GM18502 (cell line): ENCODE measurements around the gene BCAP29.

ENCODE experiments used
- ATAC-seq: cut with Tn5 transposase; IDR thresholded peaks from one replicate; pipeline ENCODE4 v1.9.1; 2021; ENCODE audit warnings: mild to moderate bottlenecking; ENCODE audit not compliant: unreplicated experiment, poor library complexity

The BCAP29 gene

GRCh38 chr7:107581387-107582013, 1.5 kb downstream of the BCAP29 start:
- no peak for ATAC-seq

- ATAC-seq, result no peak
These were observed 2.8 kb downstream of the BCAP29 start for GRCh38 chr7:107582875-107583274.

GRCh38 chr7:107584716-107585115, 4.7 kb downstream of the BCAP29 start:
- no peak for ATAC-seq

- ATAC-seq, result no peak
These were observed 8.6 kb downstream of the BCAP29 start for GRCh38 chr7:107588529-107589130.

DNA sequence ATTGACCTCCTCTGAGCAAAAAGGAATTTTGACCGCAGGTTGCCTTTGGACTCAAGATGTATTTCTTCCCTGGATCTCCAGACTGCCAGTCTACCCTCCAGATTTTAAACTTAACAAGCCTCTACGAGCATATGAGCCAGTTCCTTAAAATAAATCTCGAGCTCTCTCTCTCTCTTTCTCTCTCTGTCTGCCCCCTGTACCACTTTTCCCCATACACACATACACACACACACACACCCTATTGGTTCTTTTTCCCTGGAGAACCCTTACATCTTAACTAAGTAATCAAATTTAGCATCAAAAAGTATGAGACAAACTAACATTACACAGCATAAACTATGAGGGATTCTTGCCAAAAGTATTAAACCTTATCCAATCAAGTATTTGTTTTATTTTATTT, 11.4 kb downstream of the BCAP29 start:
- no peak for ATAC-seq

- no peak for ATAC-seq
These were observed 12.4 kb downstream of the BCAP29 start for GRCh38 chr7:107592361-107593024.

- ATAC-seq, result no peak
These were observed 13.0 kb downstream of the BCAP29 start for GRCh38 chr7:107593025-107593410.

DNA sequence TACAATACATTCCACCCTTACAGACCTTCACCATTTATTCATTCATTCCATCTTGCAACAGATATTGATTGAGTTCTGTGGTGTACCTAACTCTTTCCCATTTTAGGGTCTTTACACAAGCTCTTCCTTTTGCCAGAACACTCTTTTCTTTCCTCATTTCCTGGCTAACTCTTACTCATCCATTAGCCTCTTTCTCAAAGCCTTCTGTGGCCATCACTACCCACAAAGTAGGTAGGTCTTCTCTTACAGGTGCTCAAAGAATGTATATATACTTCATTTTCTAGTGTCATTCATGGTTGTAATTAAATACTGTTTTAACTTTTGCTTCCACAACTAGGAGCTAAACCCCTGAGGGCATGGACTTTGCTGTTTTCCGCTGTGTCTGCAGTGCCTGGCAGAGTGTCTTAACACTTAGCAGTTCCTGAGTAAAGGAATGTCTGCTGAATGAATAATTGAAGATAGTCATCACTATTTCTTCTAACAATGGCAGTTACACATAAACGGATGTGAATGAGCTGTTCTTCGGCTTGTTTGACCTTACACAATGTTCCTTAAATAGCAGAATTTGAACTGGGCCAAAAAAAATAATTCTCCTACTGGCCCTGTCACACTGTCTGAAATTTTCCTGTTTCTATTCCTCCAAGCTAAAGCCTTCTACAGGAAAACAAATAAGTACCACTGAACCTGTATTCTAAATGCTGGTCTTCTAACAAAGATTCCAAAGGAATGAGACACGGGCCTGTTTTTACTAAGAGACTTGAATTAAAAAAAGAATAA, 15.1 kb downstream of the BCAP29 start:
- ATAC-seq, result no peak

DNA sequence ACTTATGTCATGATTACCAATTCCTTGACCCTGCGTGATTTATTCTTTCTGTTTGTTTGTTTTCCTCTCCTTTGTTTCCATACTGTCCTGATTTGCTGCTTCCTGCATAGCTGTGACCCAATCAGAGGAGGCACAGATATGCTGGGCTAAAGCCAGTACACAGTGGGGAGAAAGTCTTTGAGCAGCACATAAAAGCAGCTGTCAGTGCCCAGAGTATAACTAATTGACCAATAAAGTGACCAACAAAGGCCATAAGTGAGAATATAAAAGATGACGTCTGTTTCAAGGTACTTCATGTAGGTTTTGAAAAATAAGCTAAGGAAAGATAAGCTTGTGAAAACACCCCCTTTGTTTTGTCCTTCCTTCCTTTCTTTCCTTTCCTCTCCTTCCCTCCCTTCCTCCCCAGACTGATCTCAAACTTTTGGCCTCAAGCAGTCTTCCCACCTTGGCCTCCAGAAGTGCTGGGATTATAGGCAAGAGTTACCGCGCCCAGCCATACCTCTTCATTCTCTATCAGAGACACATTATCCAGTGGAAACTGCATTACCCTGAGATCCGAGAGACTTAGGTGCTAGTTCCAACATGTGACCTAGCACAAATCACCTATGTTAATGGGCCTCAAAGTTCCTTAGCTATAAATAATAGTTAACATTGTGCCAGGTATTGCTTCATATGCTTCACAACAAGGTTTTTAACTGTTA, 17.0 kb downstream of the BCAP29 start:
- no peak for ATAC-seq

- ATAC-seq, result no peak
These were observed 17.5 kb downstream of the BCAP29 start for GRCh38 chr7:107597582-107597916.

- ATAC-seq, result no peak
These were observed 17.9 kb downstream of the BCAP29 start for GRCh38 chr7:107597953-107598352.

GRCh38 chr7:107599262-107599661, 19.2 kb downstream of the BCAP29 start:
- no peak for ATAC-seq

DNA sequence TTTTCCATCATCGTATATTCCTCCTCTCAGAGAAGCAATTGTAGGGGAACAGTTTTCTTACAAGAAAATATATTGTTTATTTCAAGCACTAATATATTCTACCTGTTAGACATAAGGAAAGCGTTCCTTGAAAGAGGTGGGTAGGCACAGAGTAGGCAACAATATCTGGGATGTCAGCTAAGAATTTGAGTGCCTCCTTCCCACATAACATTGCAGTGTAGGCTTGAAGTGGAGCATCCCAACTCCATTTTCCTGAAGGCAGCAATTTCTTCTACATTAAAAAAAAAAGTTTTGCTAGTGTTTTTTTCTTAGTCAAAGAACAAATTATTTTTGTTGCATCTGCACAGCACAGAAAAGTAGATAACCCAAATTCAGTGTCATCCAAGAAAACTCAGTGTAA, 20.8 kb downstream of the BCAP29 start:
- ATAC-seq, result no peak

- no peak for ATAC-seq
These were observed 25.3 kb downstream of the BCAP29 start for GRCh38 chr7:107605218-107605815.

DNA sequence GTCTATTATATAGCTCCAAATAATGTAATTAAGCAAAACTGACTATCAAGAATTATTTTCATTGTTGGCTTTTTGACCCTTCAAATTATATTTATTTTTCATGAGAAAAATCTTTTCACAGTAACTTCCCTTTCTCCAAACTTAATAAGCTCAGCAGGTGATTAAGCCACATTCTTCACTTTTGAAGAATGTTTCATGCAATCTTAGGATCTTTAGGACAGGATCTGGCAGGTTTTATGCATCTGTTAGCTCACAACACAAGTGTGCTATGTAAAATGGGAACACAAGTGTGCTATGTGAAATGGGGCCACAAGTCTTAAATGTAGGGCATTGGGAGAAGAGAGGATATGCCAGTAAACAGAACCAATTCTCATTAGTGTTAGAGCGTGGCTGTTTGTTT, 26.3 kb downstream of the BCAP29 start:
- ATAC-seq, result no peak

DNA sequence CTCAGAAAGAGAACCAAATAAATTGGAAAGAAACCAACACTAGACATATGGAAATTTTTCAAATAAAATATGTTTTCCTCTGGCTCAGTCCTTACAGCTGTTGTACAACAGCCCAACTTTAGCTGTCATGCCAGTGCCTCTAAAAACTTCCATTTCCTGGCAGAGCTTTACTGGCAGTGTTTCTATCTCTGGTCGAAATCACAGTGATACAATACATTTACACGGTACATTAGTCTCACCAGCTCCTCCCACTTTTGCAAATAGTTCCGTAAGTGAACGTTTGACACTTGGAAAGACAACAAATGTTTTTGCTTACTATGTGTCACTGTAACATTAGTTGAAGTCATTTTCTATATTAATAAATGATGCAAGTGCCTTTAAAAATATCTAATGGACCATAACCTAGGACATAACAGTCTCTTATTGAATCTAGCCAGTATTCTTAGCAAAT, 29.8 kb downstream of the BCAP29 start:
- ATAC-seq, result no peak

- ATAC-seq, result no peak
These were observed 30.3 kb downstream of the BCAP29 start for GRCh38 chr7:107610323-107610722.

GRCh38 chr7:107613439-107613838, 33.4 kb downstream of the BCAP29 start:
- no peak for ATAC-seq

- no peak for ATAC-seq
These were observed 33.9 kb downstream of the BCAP29 start for GRCh38 chr7:107613948-107614347.

DNA sequence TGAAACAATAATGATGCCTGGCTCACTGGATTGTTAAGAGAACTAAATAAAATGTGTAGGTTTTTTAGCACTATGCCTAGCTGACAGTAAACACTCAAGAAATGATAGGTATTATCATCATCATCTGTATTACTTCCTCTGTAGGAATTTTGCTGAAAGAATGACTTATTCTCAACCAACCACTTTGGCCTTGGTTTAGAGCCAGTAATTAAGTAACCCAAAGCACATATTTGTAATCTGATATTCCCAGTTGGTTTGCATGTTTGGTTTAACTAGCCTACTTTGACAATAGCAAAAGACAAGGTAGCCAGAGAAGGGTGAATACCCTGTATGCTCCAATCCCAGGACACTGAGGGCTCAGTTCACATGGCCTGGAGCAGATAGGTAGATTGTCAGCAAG, 34.4 kb downstream of the BCAP29 start:
- ATAC-seq, result no peak
